ENCODE results near the gene RAB17. TPM values are rescaled to one million over a fixed set of nuclear protein-coding genes. Genes with fewer than 3 reads are reported as not detected.

Gene RAB17
- total and polyA plus RNA-seq, 10 donors: 0.24 to 2.2 (median 0.67) TPM; not detected in 3

DNA sequence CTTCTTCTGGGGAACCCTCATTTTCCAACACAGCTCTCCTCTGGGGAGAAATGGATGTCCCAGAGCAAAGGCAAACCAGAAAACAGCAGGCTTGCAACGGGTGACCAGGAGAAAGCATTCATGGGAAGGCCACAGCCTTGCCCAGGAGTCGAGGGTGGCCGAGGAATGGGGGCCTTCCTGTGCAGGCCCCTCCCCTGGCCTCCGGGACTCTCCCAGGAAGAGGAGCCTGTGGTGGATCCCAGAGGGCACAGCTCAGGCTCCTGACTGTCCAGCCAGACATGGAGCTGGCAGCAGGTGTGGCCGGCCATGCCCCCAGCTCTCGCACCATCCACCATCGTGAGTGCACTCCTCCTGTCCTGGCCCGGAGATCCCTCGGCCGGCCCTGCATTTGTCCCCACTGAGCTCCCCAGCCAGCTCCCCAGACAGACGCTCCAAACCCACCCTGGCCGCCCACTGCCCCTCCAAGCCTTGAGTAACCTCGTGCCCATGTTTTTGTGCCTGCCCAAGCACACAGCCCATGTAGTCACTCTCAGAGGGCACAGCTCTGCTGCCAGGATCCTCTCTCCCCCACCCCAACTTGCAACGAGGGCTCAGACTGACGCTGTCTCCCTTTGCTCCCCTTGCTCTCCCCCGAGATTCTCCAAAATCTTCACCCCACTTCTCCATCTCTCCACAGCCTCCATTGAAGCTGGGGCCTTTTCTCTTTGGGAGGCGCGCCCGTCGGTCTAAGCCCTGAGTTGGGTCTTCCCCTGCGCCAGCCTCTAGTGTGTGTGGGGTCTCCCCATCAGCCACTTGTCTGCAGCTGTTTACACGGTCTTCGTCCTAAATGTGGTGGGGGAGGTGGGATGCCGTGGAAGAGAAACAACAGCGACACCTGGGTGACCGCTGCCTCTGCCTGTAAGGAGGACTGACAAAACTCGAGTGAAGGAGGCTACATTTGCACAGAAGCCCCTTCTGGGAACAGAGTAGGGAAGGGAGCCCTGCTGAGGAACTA lies 14.4 kb downstream of the RAB17 start:
- Histone ChIP-seq H3K27me3 (replicated peaks in 1 of 7) (peaks cover 0 to 27% (median 0%) of the 10 kb centered on the region in 7 donors), H3K4me3 (no peak overlapping the region), H3K36me3 (no peaks in the 10 kb centered on the region), H3K27ac (no peak overlapping the region), H3K9me3 (no peaks in the 10 kb centered on the region), H3K4me1 (peaks cover 0 to 11% (median 7%) of the 10 kb centered on the region in 6 donors)
- TF ChIP-seq POLR2A (IDR thresholded peaks at IDR 0.05): no peak
- DNase-seq: peak; percentile 53
- intact Hi-C loops (cut with DNase I; ENCODE audit: low total_unique reads): loop anchor here (10.0 kb wide), 1 partner anchor 421 kb away; no protein-coding TSS in a partner anchor
- 82 to 91% (median 87%) methylated on average over 22 to 27 of the region's 27 CpGs for WGBS, 5 donors

DNA sequence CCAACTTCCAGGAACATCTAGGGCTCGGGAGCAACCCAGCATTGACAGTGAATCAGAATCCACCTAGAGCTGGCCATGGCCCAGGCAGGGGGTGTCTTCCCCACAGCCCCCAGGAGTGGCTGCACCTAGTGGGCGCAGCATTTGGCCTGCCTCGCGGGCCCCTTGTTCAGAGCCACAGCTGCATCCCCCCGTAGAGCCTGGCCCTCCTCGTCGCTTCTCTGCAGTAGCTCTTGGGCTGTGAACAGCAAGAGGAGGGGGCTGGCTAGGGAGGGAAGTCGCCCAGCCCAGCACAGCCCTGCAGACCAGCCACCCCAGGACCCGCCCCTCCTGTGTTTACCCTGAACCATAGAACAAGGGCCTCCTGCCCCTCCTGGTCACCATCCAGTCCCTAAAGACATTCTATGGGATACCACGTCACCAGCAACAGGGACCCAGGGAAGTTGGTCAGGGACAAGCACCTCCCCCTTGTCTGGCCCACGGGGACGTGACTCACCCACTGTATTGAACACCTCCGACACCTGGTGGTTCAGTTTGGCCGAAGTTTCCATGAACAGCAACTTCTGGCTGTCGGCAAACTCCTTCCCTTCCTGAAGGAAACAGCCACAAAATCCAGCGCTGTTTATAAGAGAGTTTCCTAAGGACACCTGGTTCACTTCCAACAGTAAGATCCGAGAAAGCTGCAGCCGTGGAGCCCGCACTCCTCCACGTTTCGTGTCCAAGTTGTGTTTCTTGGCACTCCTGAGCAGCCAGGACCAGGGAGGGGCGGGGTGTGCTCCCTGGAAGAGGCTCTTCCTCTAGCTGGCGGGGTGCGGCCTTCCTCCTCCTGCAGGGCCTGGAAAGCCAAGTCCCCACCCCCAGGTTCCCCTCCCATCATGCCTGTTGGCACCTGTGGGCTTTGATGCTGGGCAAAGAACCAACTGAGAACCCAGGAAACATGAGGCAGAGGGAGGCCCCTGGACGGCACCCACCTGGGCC lies 15.4 kb downstream of the RAB17 start:
- H3K36me3 ChIP-seq: no peaks in the 10 kb centered on the region
- TF ChIP-seq POLR2A (IDR thresholded peaks at IDR 0.05) (no peak), POLR2AphosphoS5 (IDR thresholded peaks at IDR 0.05) (no peak)
- TF ChIP-seq, protein P1, sequence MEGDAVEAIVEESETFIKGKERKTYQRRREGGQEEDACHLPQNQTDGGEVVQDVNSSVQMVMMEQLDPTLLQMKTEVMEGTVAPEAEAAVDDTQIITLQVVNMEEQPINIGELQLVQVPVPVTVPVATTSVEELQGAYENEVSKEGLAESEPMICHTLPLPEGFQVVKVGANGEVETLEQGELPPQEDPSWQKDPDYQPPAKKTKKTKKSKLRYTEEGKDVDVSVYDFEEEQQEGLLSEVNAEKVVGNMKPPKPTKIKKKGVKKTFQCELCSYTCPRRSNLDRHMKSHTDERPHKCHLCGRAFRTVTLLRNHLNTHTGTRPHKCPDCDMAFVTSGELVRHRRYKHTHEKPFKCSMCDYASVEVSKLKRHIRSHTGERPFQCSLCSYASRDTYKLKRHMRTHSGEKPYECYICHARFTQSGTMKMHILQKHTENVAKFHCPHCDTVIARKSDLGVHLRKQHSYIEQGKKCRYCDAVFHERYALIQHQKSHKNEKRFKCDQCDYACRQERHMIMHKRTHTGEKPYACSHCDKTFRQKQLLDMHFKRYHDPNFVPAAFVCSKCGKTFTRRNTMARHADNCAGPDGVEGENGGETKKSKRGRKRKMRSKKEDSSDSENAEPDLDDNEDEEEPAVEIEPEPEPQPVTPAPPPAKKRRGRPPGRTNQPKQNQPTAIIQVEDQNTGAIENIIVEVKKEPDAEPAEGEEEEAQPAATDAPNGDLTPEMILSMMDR (IDR thresholded peaks at IDR 0.05 in 8 of 11, conservative IDR thresholded peaks at IDR 0.05 in 3 of 11): no peak
- intact Hi-C loops (cut with DNase I; ENCODE audit: low total_unique reads): loop anchor here (10.0 kb wide), 1 partner anchor 420 kb away; no protein-coding TSS in a partner anchor
- H3K27me3 ChIP-seq (replicated peaks in 1 of 7): peaks cover 0 to 27% (median 0%) of the 10 kb centered on the region in 7 donors
- H3K4me1 ChIP-seq: peaks cover 0 to 10% (median 7%) of the 10 kb centered on the region in 6 donors
- H3K4me3 ChIP-seq: no peak overlapping the region
- no peak overlapping the region for H3K27ac ChIP-seq
- 69 to 81% (median 78%) methylated on average over 22 to 25 of the region's 25 CpGs for WGBS, 5 donors
- H3K9me3 ChIP-seq: no peaks in the 10 kb centered on the region
- peak; percentile 51 for DNase-seq

DNA sequence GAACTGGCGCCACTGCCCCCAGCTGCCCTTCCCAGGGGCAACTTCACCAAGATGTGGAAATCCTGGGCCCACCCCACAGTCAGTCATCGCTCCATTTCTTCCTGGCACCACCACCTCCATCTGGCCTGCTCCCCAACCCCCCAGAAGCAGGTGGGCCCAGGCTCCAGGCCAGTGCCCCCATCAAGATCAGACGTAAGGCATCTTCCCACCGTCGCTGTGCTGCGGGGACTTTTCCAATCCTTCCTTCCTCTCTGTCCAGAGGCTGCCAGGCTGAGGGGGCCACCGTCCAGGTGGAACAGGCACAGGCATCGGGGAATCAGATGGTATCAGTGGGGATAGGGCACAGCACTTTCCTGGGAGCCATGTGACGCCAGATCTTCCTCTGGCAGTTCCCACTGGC lies 16.1 kb downstream of the RAB17 start:
- Histone ChIP-seq H3K9me3 (no peaks in the 10 kb centered on the region), H3K36me3 (no peaks in the 10 kb centered on the region), H3K27me3 (replicated peaks in 1 of 7) (peaks cover 0 to 27% (median 0%) of the 10 kb centered on the region in 7 donors), H3K27ac (no peak overlapping the region), H3K4me3 (no peak overlapping the region), H3K4me1 (peaks cover 0 to 10% (median 7%) of the 10 kb centered on the region in 6 donors)
- no peak for TF ChIP-seq POLR2AphosphoS5 (IDR thresholded peaks at IDR 0.05)
- no peak for TF ChIP-seq POLR2A (IDR thresholded peaks at IDR 0.05)
- TF ChIP-seq, protein P1 (IDR thresholded peaks at IDR 0.05 in 8 of 11, conservative IDR thresholded peaks at IDR 0.05 in 3 of 11): no peak
- WGBS, 5 donors: 83 to 95% (median 91%) methylated on average over 9 of the region's 9 CpGs
- DNase-seq: peak; percentile 45
- intact Hi-C loops (cut with DNase I; ENCODE audit: low total_unique reads): loop anchor here (10.0 kb wide), 1 partner anchor 420 kb away; no protein-coding TSS in a partner anchor

DNA sequence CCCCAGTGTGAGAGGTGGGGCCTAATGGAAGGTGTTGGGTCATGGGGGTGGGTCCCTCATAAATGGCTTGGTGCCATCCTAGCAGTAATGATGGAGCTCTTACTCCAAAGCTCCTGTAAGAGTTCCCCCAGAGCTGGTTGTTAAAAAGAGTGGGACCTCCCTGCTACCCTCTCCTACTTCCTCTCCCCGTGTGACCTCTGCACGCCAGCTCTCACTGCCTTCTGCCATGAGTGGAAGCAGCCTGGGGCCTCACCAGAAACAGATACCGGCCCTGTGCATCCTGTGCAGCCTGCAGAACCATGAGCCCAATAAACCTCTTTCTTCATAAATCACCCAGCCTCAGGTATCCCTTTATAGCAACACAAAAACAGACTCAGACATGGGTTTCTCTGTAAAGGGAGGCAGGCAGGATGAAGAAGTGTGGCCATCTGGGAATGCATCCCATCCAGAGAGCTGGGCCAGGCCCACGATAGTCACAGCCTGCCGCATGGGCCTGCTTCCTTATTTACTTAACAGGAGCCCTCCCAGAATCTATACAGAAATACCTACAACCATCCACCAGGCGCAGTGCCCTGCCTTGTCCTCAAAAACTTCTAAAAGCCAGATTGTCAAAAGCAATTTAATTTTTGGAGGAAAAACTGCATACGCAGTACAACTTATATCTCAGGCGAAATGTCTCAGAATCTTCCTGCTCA lies 16.7 kb downstream of the RAB17 start:
- WGBS, 5 donors: 80 to 92% (median 84%) methylated on average over 8 of the region's 8 CpGs
- DNase-seq: peak; percentile 36

More for the DNA sequence above, 16.7 kb downstream of the RAB17 start:
- Histone ChIP-seq H3K27me3 (replicated peaks in 1 of 7) (peaks cover 0 to 29% (median 0%) of the 10 kb centered on the region in 7 donors), H3K27ac (no peak overlapping the region), H3K4me1 (peaks cover 0 to 10% (median 7%) of the 10 kb centered on the region in 6 donors), H3K4me3 (no peak overlapping the region), H3K9me3 (no peaks in the 10 kb centered on the region), H3K36me3 (no peaks in the 10 kb centered on the region)
- intact Hi-C loops (cut with DNase I; ENCODE audit: low total_unique reads): loop anchor here (2.0 to 10.0 kb wide), 2 partner anchors 61 to 419 kb away; no protein-coding TSS in a partner anchor
- TF ChIP-seq, protein P1 (IDR thresholded peaks at IDR 0.05 in 8 of 11, conservative IDR thresholded peaks at IDR 0.05 in 3 of 11): no peak
- TF ChIP-seq POLR2A (IDR thresholded peaks at IDR 0.05): no peak
- no peak for TF ChIP-seq POLR2AphosphoS5 (IDR thresholded peaks at IDR 0.05)

All from spleen (tissue), 11 donors.